H1 (cell line): ENCODE results near the gene DAP. TPM values are rescaled to one million over a fixed set of nuclear protein-coding genes. Genes with fewer than 3 reads are reported as not detected.

Experiments used
- CTCF ChIA-PET: fragments of 300-600 bp; sonication (Branson Sonifier 250); formaldehyde crosslinking; loops from one replicate; lab custom pipeline; 2021; ENCODE audit not compliant: partially characterized antibody; lab: Charles Lee
- POLR2A ChIA-PET: fragments of 300-600 bp; sonication (Branson Sonifier 250); formaldehyde crosslinking; loops from one replicate; lab custom pipeline; 2021; ENCODE audit warnings: inconsistent platforms; ENCODE audit not compliant: partially characterized antibody; lab: Charles Lee
- DNase-seq, 2 experiments: peaks; one replicate each; pipeline versions ENCODE4 v3.0.0 to v3.0.0-alpha.2; 2010 to 2022; ENCODE audit warnings: low spot score in 2 of 2, low read depth in 1 of 2, mixed read lengths in 1 of 2
- FAIRE-seq: peaks from 2 replicates; lab custom pipeline; 2011; peaks lifted over from hg19 to GRCh38; lab: Jason Lieb, UNC
- H2AFZ ChIP-seq: 2 replicates; pipeline ENCODE4 v1.8.1; 2012; ENCODE audit warnings: low read length, inconsistent platforms
- H2AK5ac ChIP-seq: 2 replicates; pipeline ENCODE4 v1.6.1; 2013; ENCODE audit warnings: low read depth, low read length
- H2BK120ac ChIP-seq: replicated peaks from 2 replicates; pipeline ENCODE3; 2013; ENCODE audit warnings: low read depth, low read length, inconsistent platforms
- H2BK12ac ChIP-seq: 2 replicates; pipeline ENCODE4 v1.6.1; 2013; ENCODE audit warnings: low read depth, low read length
- H2BK15ac ChIP-seq: 2 replicates; pipeline ENCODE4 v1.6.1; 2013; ENCODE audit warnings: low read length
- H2BK20ac ChIP-seq: 2 replicates; pipeline ENCODE4 v1.6.1; 2013; ENCODE audit warnings: low read length
- H2BK5ac ChIP-seq: 2 replicates; pipeline ENCODE4 v1.6.1; 2013; ENCODE audit warnings: low read depth, low read length
- H3K14ac ChIP-seq: 2 replicates; pipeline ENCODE4 v1.6.1; 2013; ENCODE audit warnings: inconsistent platforms; ENCODE audit not compliant: insufficient read length
- H3K18ac ChIP-seq: 2 replicates; pipeline ENCODE4 v1.6.1; 2013; ENCODE audit warnings: low read length; ENCODE audit errors: extremely low read depth
- H3K23ac ChIP-seq: 2 replicates; pipeline ENCODE4 v1.6.1; 2013; ENCODE audit warnings: inconsistent platforms; ENCODE audit not compliant: insufficient read length
- H3K23me2 ChIP-seq: 2 replicates; pipeline ENCODE4 v1.6.1; 2013; ENCODE audit warnings: low read depth, low read length
- H3K27ac ChIP-seq: 2 replicates; pipeline ENCODE4 v1.6.1; 2011; ENCODE audit warnings: low read depth, low read length, inconsistent platforms
- H3K27me3 ChIP-seq, 4 experiments: replicated peaks in 1 of 4; 1 replicate in 1 of 4; 2 replicates in 3 of 4; pipeline versions ENCODE4 v1.6.1 to v1.8.1; 2011 to 2013; ENCODE audit warnings: low read length in 3 of 4, mild to moderate bottlenecking in 3 of 4, inconsistent platforms in 2 of 4, mixed read lengths in 2 of 4, moderate library complexity in 1 of 4; ENCODE audit not compliant: control insufficient read depth in 3 of 4, insufficient read depth in 3 of 4; ENCODE audit errors: extremely low read depth in 1 of 4
- H3K36me3 ChIP-seq, 4 experiments: 2 replicates each; pipeline versions ENCODE4 v1.6.1 to v1.8.1; 2011 to 2013; ENCODE audit warnings: mild to moderate bottlenecking in 4 of 4, low read length in 3 of 4, moderate library complexity in 2 of 4, control low read depth in 1 of 4, inconsistent platforms in 1 of 4; ENCODE audit not compliant: insufficient read depth in 4 of 4, control insufficient read depth in 2 of 4
- H3K4ac ChIP-seq: replicated peaks from 2 replicates; pipeline ENCODE3; 2013; ENCODE audit warnings: low read length, low read depth, mixed read lengths, inconsistent platforms; ENCODE audit not compliant: insufficient read length
- H3K4me1 ChIP-seq, 4 experiments: replicated peaks in 1 of 4; 1 replicate in 1 of 4; 2 replicates in 3 of 4; pipeline versions ENCODE4 v1.6.1 to v1.8.1; 2011 to 2013; ENCODE audit warnings: low read length in 3 of 4, inconsistent platforms in 2 of 4, mixed read lengths in 1 of 4; ENCODE audit not compliant: insufficient read depth in 4 of 4, control insufficient read depth in 3 of 4
- H3K4me2 ChIP-seq, 2 experiments: 2 replicates each; pipeline versions ENCODE4 v1.6.1 to v1.8.1; 2011 to 2013; ENCODE audit warnings: low read depth in 2 of 2, low read length in 2 of 2, control low read depth in 1 of 2, inconsistent platforms in 1 of 2, mild to moderate bottlenecking in 1 of 2; ENCODE audit not compliant: insufficient read depth in 1 of 2
- H3K4me3 ChIP-seq, 4 experiments: fragments of 200-600, 300-600 bp in 1 of 4; sonication (generic), shearing (Covaris generic), sonication (Bioruptor Twin) in 1 of 4; 2 replicates each; pipeline versions ENCODE4 v1.5.1 to v1.8.1; 2011 to 2016; ENCODE audit warnings: low read length in 4 of 4, low read depth in 3 of 4, control low read depth in 2 of 4, inconsistent platforms in 2 of 4, mild to moderate bottlenecking in 2 of 4, mixed read lengths in 1 of 4, moderate library complexity in 1 of 4; ENCODE audit not compliant: insufficient read depth in 2 of 4; ENCODE audit errors: extremely low read depth in 1 of 4
- H3K56ac ChIP-seq: replicated peaks from 2 replicates; pipeline ENCODE3; 2013; ENCODE audit warnings: low read depth, mild to moderate bottlenecking, mixed read lengths, low read length, inconsistent platforms; ENCODE audit not compliant: insufficient read length
- H3K79me1 ChIP-seq: 2 replicates; pipeline ENCODE4 v1.6.1; 2013; ENCODE audit warnings: low read depth, low read length, control low read depth
- H3K79me2 ChIP-seq, 2 experiments: 2 replicates each; pipeline versions ENCODE4 v1.6.1 to v1.8.1; 2012 to 2013; ENCODE audit warnings: low read length in 2 of 2, mild to moderate bottlenecking in 2 of 2, inconsistent platforms in 1 of 2; ENCODE audit not compliant: insufficient read depth in 2 of 2, control insufficient read depth in 1 of 2
- H3K9ac ChIP-seq, 4 experiments: replicated peaks in 1 of 4; 1 replicate in 1 of 4; 2 replicates in 3 of 4; pipeline versions ENCODE4 v1.6.1 to v1.8.1; 2011 to 2013; ENCODE audit warnings: low read depth in 3 of 4, low read length in 3 of 4, control low read depth in 2 of 4, mild to moderate bottlenecking in 2 of 4, moderate library complexity in 2 of 4, inconsistent platforms in 1 of 4; ENCODE audit errors: extremely low read depth in 1 of 4
- H3K9me3 ChIP-seq, 2 experiments: 2 replicates each; pipeline versions ENCODE4 v1.6.1 to v1.8.1; 2012 to 2013; ENCODE audit warnings: mild to moderate bottlenecking in 2 of 2, moderate library complexity in 2 of 2, control low read depth in 1 of 2, inconsistent platforms in 1 of 2, low read depth in 1 of 2, low read length in 1 of 2, mixed read lengths in 1 of 2; ENCODE audit not compliant: insufficient read depth in 2 of 2
- H4K20me1 ChIP-seq, 2 experiments: replicated peaks in 1 of 2; 2 replicates each; pipeline versions ENCODE3 to v1.8.1; 2011 to 2013; ENCODE audit warnings: inconsistent platforms in 2 of 2, low read length in 2 of 2, mild to moderate bottlenecking in 1 of 2; ENCODE audit not compliant: insufficient read depth in 2 of 2, control insufficient read depth in 1 of 2
- H4K5ac ChIP-seq: 2 replicates; pipeline ENCODE4 v1.6.1; 2013; ENCODE audit warnings: low read length, low read depth, mixed read lengths, inconsistent platforms; ENCODE audit not compliant: insufficient read length
- H4K8ac ChIP-seq: 2 replicates; pipeline ENCODE4 v1.8.0; 2013; ENCODE audit warnings: mild to moderate bottlenecking, moderate library complexity, low read length, inconsistent platforms; ENCODE audit not compliant: insufficient read depth; ENCODE audit errors: extremely low read depth
- H4K91ac ChIP-seq: replicated peaks from 2 replicates; pipeline ENCODE3; 2013; ENCODE audit warnings: low read length, mixed read lengths, inconsistent platforms; ENCODE audit not compliant: insufficient read length
- SP1 ChIP-seq: IDR thresholded peaks from 2 replicates; pipeline ENCODE4 v1.6.1; 2011; ENCODE audit warnings: low read depth, low read length
- WGBS, 2 experiments: shearing (Covaris generic) in 1 of 2; methylation state at CpG; one replicate each; pipeline versions ENCODE4 v1.1.6 to v1.1.7; 2013 to 2015; ENCODE audit warnings: low lambda C conversion rate in 2 of 2, mixed read lengths in 2 of 2, inconsistent platforms in 1 of 2, low coverage in 1 of 2, missing lambda C conversion rate in 1 of 2; ENCODE audit not compliant: insufficient replicate concordance in 2 of 2, insufficient coverage in 1 of 2, insufficient read length in 1 of 2; ENCODE audit errors: extremely low coverage in 1 of 2, missing lambda C conversion rate in 1 of 2; 5-methylcytosine and 5-hydroxymethylcytosine counted together
- polyA plus RNA-seq, 7 experiments: library from polyadenylated mRNA; depleted of rRNA in 3 of 7; stranded (reverse) in 5 of 7; unstranded in 2 of 7; fragments of >200 nt in 5 of 7; fragments of 200-250 nt in 2 of 7; gene quantifications; 1 replicate in 5 of 7; 2 replicates in 1 of 7; 4 replicates in 1 of 7; pipeline versions ENCODE4 v1.2.1 to v1.2.3, GENCODE V29; 2011 to 2013; ENCODE audit warnings: missing spikeins in 2 of 7, mixed read lengths in 2 of 7
- total RNA-seq: library from RNA; stranded (reverse); fragmentation: NEBNext Ultra II Directional; extraction: Animal tissue kit (Norgen Biotek cat#: 25700); gene quantifications from 2 replicates; pipeline ENCODE4 v1.2.1, GENCODE V29; 2021

DAP gene
- total and polyA plus RNA-seq, 2 of the 8 experiments (the other 6 are each of a cell fraction or from before 2014, with no cell fraction given), result 26.2 to 44.4 TPM

GRCh38 chr5:10684303-10685086, 76.5 kb downstream of the DAP start:
- no peaks in the 10 kb centered on the region for H3K23me2 ChIP-seq
- no peaks in the 10 kb centered on the region for H3K9me3 ChIP-seq
- H3K27ac ChIP-seq, result no peak overlapping the region
- no peaks in the 10 kb centered on the region; the same call in 1 of the 2 replicates for H3K79me1 ChIP-seq
- peaks cover 0 to 2% of the 10 kb centered on the region in 2 experiments for H4K20me1 ChIP-seq
- no peak overlapping the region for H2BK5ac ChIP-seq
- 86% methylated on average over 11 of the region's 11 CpGs; no CpG with 5 or more reads in 1 of the 2 experiments for WGBS, 2 experiments
- no peaks in the 10 kb centered on the region for H3K27me3 ChIP-seq
- TF ChIP-seq SP1, result no peak
- H2AFZ ChIP-seq, result no peak overlapping the region
- no peak overlapping the region for H3K23ac ChIP-seq
- CTCF ChIA-PET, result interaction anchor here (0.6 to 4.8 kb wide), 13 partner anchors 9 to 231 kb away, joined by 3 to 35 read pairs (median 4); no protein-coding TSS in a partner anchor
- H2BK15ac ChIP-seq, result no peak overlapping the region
- H4K5ac ChIP-seq, result no peak overlapping the region
- H2BK20ac ChIP-seq, result no peak overlapping the region
- H3K14ac ChIP-seq, result no peak overlapping the region
- H4K91ac ChIP-seq, result peak overlapping the region; percentile 72
- H3K4me3 ChIP-seq, result no peak overlapping the region
- H3K36me3 ChIP-seq, result 0 out of 8 replicates have a peak, but pooled peaks cover 0 to 3% (median 3%) of the 10 kb centered on the region in 4 experiments
- H2BK120ac ChIP-seq, result no peak overlapping the region
- H3K18ac ChIP-seq, result no peak overlapping the region
- no peak overlapping the region for H2BK12ac ChIP-seq
- no peak overlapping the region for H3K56ac ChIP-seq
- peaks cover 0 to 11% (median 3%) of the 10 kb centered on the region in 4 experiments; a peak in 6 of 7 replicates for H3K4me1 ChIP-seq
- POLR2A ChIA-PET, result no interaction called here
- FAIRE-seq (no peak), DNase-seq (no peak)
- H3K4me2 ChIP-seq, result no peak overlapping the region
- H3K4ac ChIP-seq, result no peak overlapping the region
- H4K8ac ChIP-seq, result no peak overlapping the region
- no peak overlapping the region for H3K9ac ChIP-seq
- peaks cover 0 to 3% of the 10 kb centered on the region in 2 experiments; a peak in 1 of 4 replicates for H3K79me2 ChIP-seq
- H2AK5ac ChIP-seq, result no peak overlapping the region
